AG04450 (cell line): ENCODE results near the gene MOV10. TPM values are rescaled to one million over a fixed set of nuclear protein-coding genes. Genes with fewer than 3 reads are reported as not detected.

Source experiments
- CTCF ChIA-PET: fragments of 300-600, 350-600 bp; formaldehyde crosslinking; extraction: SDS; loops from one replicate; lab custom pipeline; 2022; ENCODE audit warnings: antibody characterized with exemption, inconsistent platforms; lab: Charles Lee
- POLR2A ChIA-PET: fragments of 350-600 bp; formaldehyde crosslinking; extraction: SDS; loops from one replicate; lab custom pipeline; 2021; ENCODE audit warnings: antibody characterized with exemption, inconsistent platforms; lab: Yijun Ruan, JAX
- DNase-seq: peaks from one replicate; pipeline ENCODE4 v3.0.0-alpha.2; 2011; ENCODE audit warnings: low read depth, low spot score
- H3K27ac ChIP-seq: one replicate; pipeline ENCODE4 v1.5.1; 2012; ENCODE audit warnings: low read depth, low read length, control low read depth
- H3K27me3 ChIP-seq: one replicate; pipeline ENCODE4 v1.6.0; 2012; ENCODE audit warnings: low read length; ENCODE audit not compliant: control insufficient read depth, insufficient read depth
- H3K4me3 ChIP-seq: 2 replicates; pipeline ENCODE4 v1.5.1; 2011; ENCODE audit warnings: mild to moderate bottlenecking, low read depth, low read length, control low read depth
- H3K9me3 ChIP-seq: 2 replicates; pipeline ENCODE4 v1.5.1; 2012; ENCODE audit warnings: low read length; ENCODE audit not compliant: control insufficient read depth, insufficient read depth
- CTCF ChIP-seq: IDR thresholded peaks from 2 replicates; pipeline ENCODE4 v1.5.1; 2011; ENCODE audit warnings: low read depth, low read length, control low read depth, inconsistent platforms
- polyA plus RNA-seq: library from polyadenylated mRNA; depleted of rRNA; stranded (reverse); fragments of >200 nt; gene quantifications from 2 replicates; pipeline ENCODE4 v1.2.3, GENCODE V29; 2011

The MOV10 gene
- polyA plus RNA-seq, 1 experiment: 58.1 TPM

GRCh38 chr1:112676543-112676942 lies 2.1 kb downstream of the MOV10 start:
- ChIA-PET POLR2A (no interaction called here), CTCF (no interaction called here)
- Histone ChIP-seq H3K27ac (no peak overlapping the region), H3K9me3 (no peaks in the 10 kb centered on the region), H3K27me3 (no peaks in the 10 kb centered on the region), H3K4me3 (no peak overlapping the region)
- no peak for TF ChIP-seq CTCF
- no peak for DNase-seq

GRCh38 chr1:112677501-112677900 lies 3.0 kb downstream of the MOV10 start:
- Histone ChIP-seq H3K27ac (no peak overlapping the region), H3K9me3 (no peaks in the 10 kb centered on the region), H3K27me3 (no peaks in the 10 kb centered on the region), H3K4me3 (no peak overlapping the region)
- TF ChIP-seq CTCF: no peak
- CTCF ChIA-PET: no interaction called here
- DNase-seq: no peak
- POLR2A ChIA-PET: no interaction called here

GRCh38 chr1:112678605-112679004 lies 4.1 kb downstream of the MOV10 start:
- CTCF ChIA-PET: no interaction called here
- TF ChIP-seq CTCF: no peak

GRCh38 chr1:112685913-112686312 lies 11.5 kb downstream of the MOV10 start:
- DNase-seq: no peak
- ChIA-PET CTCF (interaction anchor here (0.8 kb wide), 1 partner anchor 15 kb away, joined by 3 read pairs; no protein-coding TSS in a partner anchor), POLR2A (no interaction called here)
- Histone ChIP-seq H3K9me3 (no peaks in the 10 kb centered on the region), H3K4me3 (no peak overlapping the region), H3K27me3 (no peaks in the 10 kb centered on the region), H3K27ac (no peak overlapping the region)
- no peak for TF ChIP-seq CTCF

More at GRCh38 chr1:112678605-112679004, 4.1 kb downstream of the MOV10 start:
- Histone ChIP-seq H3K9me3 (no peaks in the 10 kb centered on the region), H3K27me3 (no peaks in the 10 kb centered on the region), H3K27ac (no peak overlapping the region), H3K4me3 (no peak overlapping the region)
- POLR2A ChIA-PET: no interaction called here
- DNase-seq: no peak

- POLR2A ChIA-PET: no interaction called here
- H3K9me3 ChIP-seq: no peaks in the 10 kb centered on the region
- no peak overlapping the region for H3K27ac ChIP-seq
- H3K27me3 ChIP-seq: no peaks in the 10 kb centered on the region
- no peak for TF ChIP-seq CTCF
- no peak for DNase-seq
- CTCF ChIA-PET: interaction anchor here (0.8 kb wide), 1 partner anchor 14 kb away, joined by 3 read pairs; no protein-coding TSS in a partner anchor
- no peak overlapping the region for H3K4me3 ChIP-seq
Measured at GRCh38 chr1:112686417-112686816, 12.0 kb downstream of the MOV10 start.
